ENCODE measurements around the gene SH2D4B. TPM values are rescaled to one million over a fixed set of nuclear protein-coding genes. Genes with fewer than 3 reads are reported as not detected.
A peak's percentile ranks its signal among the peaks of the same experiment; 100 is the strongest.

Gene SH2D4B
- total and polyA plus RNA-seq, 7 donors, result 0.06 to 0.33 TPM; not detected in 5

GRCh38 chr10:80539421-80540031 is 1.8 kb downstream of the SH2D4B start:
- H3K27me3 ChIP-seq, result no peaks in the 10 kb centered on the region
- no peaks in the 10 kb centered on the region for H3K36me3 ChIP-seq
- no peaks in the 10 kb centered on the region for H3K9me3 ChIP-seq
- WGBS, 2 donors, result 67 to 79% methylated on average over 7 of the region's 7 CpGs
- peak; percentile 55 for DNase-seq
- no peak overlapping the region for H3K27ac ChIP-seq
- intact Hi-C loops (cut with DNase I), result no loop called here
- no peak overlapping the region for H3K4me3 ChIP-seq
- TF ChIP-seq EP300 (IDR thresholded peaks at IDR 0.05), result no peak
- TF ChIP-seq POLR2AphosphoS5 (IDR thresholded peaks at IDR 0.05), result no peak
- H3K4me1 ChIP-seq, result peaks cover 0 to 7% (median 2%) of the 10 kb centered on the region in 4 donors

GRCh38 chr10:80540136-80540535 is 2.4 kb downstream of the SH2D4B start:
- Histone ChIP-seq H3K27me3 (no peaks in the 10 kb centered on the region), H3K27ac (no peak overlapping the region), H3K9me3 (no peaks in the 10 kb centered on the region), H3K36me3 (no peaks in the 10 kb centered on the region), H3K4me3 (no peak overlapping the region), H3K4me1 (peaks cover 0 to 7% (median 2%) of the 10 kb centered on the region in 4 donors)
- WGBS, 2 donors, result 83 to 87% methylated on average over 11 of the region's 11 CpGs
- DNase-seq, result peak; percentile 29
- no peak for TF ChIP-seq CTCF (IDR thresholded peaks at IDR 0.05)
- TF ChIP-seq POLR2A (IDR thresholded peaks at IDR 0.05), result no peak
- intact Hi-C loops (cut with DNase I), result no loop called here

GRCh38 chr10:80540618-80540980 is 2.9 kb downstream of the SH2D4B start:
- TF ChIP-seq CTCF (IDR thresholded peaks at IDR 0.05), result no peak
- no peak for TF ChIP-seq POLR2AphosphoS5 (IDR thresholded peaks at IDR 0.05)
- TF ChIP-seq POLR2A (IDR thresholded peaks at IDR 0.05), result no peak
- no peak for TF ChIP-seq EP300 (IDR thresholded peaks at IDR 0.05)
- intact Hi-C loops (cut with DNase I), result no loop called here
- H3K4me3 ChIP-seq, result no peak overlapping the region
- H3K36me3 ChIP-seq, result no peaks in the 10 kb centered on the region
- H3K4me1 ChIP-seq, result peaks cover 0 to 5% (median under 1%) of the 10 kb centered on the region in 4 donors
- 16 to 71% methylated on average over 9 of the region's 9 CpGs for WGBS, 2 donors
- no peak overlapping the region for H3K27ac ChIP-seq
- H3K9me3 ChIP-seq, result no peaks in the 10 kb centered on the region
- no peaks in the 10 kb centered on the region for H3K27me3 ChIP-seq
- peak; percentile 30 for DNase-seq

GRCh38 chr10:80540981-80541750 is 3.5 kb downstream of the SH2D4B start:
- Histone ChIP-seq H3K27me3 (no peaks in the 10 kb centered on the region), H3K4me1 (no peaks in the 10 kb centered on the region), H3K9me3 (no peaks in the 10 kb centered on the region), H3K36me3 (no peaks in the 10 kb centered on the region), H3K4me3 (no peak overlapping the region), H3K27ac (no peak overlapping the region)
- TF ChIP-seq POLR2AphosphoS5 (IDR thresholded peaks at IDR 0.05), result no peak
- no peak for TF ChIP-seq CTCF (IDR thresholded peaks at IDR 0.05)
- TF ChIP-seq POLR2A (IDR thresholded peaks at IDR 0.05), result no peak
- no peak for TF ChIP-seq EP300 (IDR thresholded peaks at IDR 0.05)
- intact Hi-C loops (cut with DNase I), result no loop called here
- WGBS, 2 donors, result 40 to 55% methylated on average over 11 of the region's 11 CpGs
- DNase-seq, result peak; percentile 65

- Histone ChIP-seq H3K4me1 (no peaks in the 10 kb centered on the region), H3K27me3 (no peaks in the 10 kb centered on the region), H3K9me3 (no peaks in the 10 kb centered on the region), H3K27ac (no peak overlapping the region), H3K4me3 (no peak overlapping the region), H3K36me3 (no peaks in the 10 kb centered on the region)
- no peak for TF ChIP-seq POLR2A (IDR thresholded peaks at IDR 0.05)
- peak; percentile 49 for DNase-seq
- intact Hi-C loops (cut with DNase I), result no loop called here
- WGBS, 2 donors, result 83 to 84% methylated on average over 4 of the region's 4 CpGs
Measured at GRCh38 chr10:80542053-80542452, 4.4 kb downstream of the SH2D4B start.

All from sigmoid colon (tissue), 7 donors.